GM19240 (cell line): Measurements from ENCODE around the gene REXO1.

Source experiments
- DNase-seq: peaks from one replicate; pipeline ENCODE4 v3.0.0; 2011; ENCODE audit warnings: low spot score; ENCODE audit not compliant: insufficient read length

REXO1 gene

DNA sequence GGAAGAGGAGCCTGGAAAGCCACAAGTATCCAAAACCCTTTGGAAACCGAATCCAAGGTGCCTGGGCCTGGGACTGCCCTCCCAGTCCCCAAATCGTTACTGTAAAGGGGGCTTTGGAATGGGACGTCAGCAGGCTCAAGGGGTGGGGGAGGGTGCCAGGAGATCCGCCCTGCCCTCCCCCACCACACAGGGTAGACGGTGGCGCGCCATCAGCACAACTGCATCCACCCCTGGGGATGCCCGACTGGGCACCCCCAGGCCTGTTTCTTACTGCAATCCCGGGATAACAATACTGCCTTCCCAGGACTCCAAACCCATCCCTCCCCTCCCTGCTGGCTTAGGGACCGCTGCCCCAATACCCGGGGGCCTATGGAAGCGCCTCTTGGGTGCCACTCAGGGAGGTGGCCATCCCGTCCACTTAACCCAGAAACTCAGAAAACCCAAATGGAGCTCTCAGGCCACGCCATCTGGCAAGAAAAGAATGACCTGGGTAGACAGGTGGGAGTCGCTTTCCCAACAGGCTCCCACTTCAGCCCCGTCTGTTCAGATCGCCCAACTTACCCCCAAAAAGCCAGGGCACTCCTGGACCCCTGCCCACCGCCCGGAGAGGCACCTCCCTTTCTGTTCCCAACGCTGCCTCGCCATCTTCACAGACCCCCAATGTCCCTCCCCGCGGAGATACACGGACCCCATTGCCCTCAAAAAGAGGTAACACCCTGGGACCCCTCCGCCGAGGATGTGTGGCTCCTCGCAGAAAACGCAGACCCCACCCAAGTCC lies 12.7 kb upstream of the REXO1 start:
- DNase-seq, result no peak

DNA sequence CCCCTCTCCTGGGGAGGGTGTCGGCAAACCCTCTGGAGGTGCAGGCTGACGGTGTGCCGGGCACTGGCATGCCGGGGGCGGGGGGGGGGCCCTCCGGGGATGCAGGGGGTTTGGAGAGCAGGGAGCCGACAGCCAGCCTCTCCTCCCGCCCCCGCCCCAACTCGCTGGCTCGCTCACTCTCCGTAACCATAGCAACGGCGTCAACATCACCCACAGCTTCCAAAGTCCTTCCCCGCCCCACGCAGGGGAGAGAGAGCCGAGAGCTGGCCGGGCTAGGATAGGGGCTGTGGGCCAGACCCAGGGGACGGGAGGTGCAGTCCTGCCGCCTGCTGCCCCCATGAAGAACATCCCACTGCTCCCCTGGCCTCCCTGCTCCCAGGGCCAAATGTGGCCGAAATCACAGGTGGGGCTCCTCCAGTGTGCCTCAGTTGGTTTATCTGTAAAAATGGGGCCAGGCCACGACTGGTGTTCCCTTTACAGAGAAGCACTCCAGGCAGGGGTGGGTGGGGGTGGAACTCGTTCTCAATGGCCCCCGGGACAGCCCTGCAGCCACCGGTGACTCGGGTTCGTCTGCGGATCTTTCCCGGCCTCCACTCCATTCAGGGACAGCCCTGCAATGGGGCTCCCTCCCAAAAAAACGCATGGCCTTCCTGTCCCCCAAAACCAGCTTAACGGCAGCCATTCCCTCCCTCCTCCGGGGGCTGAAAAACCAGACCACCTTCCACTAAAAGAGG lies 11.9 kb upstream of the REXO1 start:
- DNase-seq, result no peak

DNA sequence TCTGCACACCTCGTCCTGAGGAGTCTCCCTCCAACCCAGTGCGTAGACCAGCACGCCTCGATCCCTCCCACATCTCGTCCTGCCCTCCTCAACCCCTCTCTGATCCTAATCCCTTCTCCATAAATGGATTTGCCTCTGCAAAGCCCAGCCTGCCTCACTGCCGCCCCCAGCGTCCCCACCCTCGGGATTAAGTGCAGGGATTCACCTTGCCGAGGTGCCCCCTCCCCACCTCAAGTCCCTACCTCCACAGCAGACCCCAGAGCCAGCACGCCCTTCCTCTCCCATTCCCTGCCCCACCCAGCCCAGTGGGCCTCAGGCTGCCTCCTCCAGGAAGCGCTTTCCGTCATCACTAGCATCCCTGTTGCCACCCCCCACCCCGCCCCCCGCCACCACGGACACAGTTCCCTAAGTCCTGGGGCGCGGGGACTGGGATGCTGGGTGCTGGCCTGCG lies 11.1 kb upstream of the REXO1 start:
- no peak for DNase-seq

DNA sequence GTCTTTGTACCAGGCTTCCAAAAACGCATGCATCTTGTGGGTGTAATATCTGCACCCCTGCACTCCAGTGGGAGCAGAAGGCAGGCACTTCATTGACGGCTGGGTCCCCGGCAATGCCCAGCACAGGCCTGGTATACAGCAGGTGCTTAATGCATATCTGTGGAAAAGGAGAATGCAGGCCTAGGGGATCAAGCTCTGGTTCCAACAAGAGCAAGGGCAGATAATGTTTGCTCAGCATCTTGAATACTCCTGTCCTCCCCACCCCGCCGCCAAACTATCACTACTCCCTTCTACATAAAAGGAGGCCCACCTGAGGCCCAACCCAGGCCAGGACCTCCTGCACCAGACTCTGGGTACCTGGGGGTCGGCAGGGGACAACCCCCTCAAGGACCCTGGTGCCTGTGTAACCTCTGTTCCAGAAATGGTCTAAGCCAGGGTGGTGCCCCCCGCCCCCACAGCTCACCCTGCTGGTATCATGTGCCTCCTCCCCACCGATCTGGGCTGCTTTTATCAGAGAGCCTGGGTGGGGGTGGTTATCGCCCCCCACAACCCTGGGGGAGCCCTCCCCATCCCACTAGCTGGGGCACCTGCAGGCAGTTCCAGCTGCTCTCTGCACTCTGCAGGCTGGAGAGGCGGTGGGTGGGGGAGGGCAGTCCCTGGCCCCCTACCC lies 10.3 kb upstream of the REXO1 start:
- no peak for DNase-seq

DNA sequence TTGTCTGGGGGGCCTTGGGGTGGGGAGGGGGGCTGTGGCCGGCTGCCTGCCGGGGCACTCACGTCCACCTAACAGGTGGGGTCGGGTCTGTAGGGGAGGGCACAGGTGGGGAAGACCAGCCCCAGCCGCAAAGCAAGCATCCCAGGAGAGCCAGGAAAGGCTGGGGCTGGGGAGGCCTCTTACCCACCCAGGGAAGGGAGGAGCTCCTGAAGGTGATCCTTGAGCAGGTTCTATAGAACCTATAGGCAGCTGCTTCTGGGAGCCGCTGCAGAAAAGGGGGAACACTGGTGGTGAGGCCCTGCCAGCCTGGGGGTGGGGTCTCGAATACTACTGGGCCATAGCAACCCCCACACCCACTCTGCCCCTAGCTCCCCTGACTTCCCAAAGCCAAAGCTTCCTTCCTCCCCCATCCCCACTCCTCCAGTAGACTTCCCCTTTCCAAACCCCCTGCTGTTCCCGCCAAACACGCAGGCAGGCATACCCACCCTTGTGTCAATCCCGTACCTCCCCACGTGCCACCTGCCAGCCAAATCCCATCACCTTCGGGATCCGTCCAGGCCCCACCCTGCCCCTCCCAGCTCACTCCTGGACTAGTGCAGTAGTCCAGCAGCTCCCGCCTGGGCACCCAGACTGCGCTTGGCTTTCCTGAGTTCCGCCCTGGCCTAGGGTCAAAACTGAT lies 9.5 kb upstream of the REXO1 start:
- no peak for DNase-seq

DNA sequence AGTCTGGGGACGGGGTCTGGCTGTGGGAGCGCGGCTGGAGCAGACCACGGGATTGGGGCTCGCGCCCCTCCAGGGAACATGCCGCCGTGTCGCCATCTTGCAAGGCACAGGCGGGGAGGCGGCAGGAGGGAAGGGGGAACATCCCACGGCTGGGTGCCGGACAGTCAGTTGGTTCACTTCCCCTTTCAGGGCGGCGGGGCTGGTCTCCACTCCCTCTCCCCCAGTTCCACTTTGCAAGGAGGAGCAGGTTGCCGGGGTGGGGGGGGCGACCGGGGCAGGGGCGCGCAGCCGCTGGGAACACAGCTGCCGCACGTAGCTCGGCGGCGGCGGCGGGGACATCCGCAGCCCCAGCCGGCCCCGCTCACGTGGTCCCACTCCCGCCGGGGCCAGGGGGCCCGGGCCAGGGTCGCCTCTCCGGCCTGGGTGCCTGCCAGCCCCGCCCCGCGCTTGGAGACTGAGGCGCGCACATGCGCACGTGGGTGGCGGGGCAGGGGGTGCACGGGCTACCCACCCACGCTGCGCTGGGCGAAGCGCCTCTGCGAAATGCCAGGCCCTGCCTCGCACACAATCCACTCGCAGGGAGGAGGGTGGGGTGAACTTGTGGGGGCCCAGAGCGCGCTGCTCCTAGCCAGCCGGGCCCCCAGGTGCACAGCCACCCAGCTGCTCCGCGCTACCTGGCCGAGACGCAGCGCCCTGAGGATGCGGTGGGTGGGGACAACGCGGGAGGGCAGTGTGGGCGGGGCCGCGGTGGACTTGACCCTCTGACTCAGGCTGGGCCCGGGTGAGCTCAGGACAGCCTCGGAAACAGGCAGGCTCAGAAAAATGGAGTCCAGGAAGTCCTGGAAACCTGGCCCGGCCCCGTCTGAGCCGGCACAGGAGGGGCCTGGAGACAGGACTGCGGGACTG lies 8.7 kb upstream of the REXO1 start:
- peak; percentile 89 for DNase-seq

DNA sequence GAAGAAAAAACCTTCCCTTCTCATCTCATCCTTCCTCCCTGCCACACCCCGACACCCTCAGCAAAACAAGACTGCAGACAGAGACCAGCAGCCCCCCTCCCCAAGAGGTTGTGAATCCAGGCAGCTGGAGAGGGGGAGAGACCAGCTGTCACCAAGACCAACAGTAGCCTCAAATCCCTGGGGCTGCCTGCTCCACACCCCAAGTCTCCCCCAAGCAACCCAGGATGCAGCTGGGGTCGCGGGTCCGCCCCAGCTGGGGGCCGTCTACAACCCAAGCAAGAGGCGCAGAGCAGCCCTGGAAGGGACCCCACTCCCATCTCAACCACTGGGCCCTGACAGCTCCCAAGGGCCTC lies 8.0 kb upstream of the REXO1 start:
- no peak for DNase-seq

DNA sequence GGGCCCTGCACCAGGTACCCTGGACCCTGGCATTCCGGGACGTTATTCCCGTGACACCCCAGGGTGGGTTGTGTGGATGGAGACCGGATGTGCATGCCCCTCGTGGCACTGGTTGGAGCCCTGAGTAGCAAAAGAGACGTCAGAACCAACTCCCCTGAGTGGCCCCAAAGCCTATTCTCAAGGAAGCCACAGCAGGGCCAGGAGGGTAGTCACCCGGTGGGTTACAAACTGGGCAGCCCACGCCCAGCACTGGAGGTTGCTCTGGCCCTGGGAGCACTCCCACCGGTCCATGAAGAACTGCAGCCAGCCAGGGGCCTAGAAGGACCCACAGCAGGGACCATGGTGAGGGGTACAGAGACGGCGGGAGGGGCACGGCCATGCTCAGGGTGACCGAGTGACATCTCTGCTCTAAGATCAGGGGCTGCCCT lies 7.6 kb upstream of the REXO1 start:
- no peak for DNase-seq

DNA sequence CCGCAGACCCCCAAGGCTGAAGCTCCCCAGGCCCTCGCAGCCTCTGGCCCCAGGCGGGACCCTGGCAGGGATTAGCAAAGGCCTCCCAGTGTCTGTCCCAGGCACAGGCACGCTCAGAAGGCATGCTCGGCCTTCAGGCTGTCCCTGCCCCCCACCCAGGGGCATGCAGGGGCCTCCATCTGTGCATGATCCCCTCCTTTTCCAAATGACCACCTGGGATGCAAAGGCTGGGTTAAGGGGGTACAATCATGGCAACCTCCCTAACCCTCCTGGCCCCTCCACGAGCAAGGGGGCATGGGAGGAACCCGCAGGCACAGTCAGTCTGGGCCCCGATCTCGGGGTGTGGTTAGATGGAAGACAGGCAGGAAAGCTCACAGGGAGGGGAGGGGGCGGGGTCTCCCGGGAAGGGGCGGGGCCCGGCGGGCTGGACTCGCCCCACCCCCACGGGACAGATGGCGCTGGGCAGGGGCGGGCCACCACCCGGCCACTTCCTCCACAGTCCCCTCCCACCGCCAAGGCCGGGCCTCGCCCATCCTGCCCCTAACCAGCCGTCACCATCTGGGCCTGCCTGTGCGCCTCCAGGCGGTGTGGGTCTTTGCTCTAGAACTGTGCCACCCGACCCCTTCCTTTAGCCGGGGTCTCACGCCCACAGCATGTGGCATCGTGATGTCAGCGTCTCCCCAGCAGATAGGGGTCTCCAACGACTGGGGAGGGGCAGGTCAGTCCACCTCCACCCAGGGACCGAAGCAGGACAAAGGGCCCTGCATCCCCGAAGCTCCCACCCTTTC lies 7.0 kb upstream of the REXO1 start:
- peak; percentile 96 for DNase-seq

DNA sequence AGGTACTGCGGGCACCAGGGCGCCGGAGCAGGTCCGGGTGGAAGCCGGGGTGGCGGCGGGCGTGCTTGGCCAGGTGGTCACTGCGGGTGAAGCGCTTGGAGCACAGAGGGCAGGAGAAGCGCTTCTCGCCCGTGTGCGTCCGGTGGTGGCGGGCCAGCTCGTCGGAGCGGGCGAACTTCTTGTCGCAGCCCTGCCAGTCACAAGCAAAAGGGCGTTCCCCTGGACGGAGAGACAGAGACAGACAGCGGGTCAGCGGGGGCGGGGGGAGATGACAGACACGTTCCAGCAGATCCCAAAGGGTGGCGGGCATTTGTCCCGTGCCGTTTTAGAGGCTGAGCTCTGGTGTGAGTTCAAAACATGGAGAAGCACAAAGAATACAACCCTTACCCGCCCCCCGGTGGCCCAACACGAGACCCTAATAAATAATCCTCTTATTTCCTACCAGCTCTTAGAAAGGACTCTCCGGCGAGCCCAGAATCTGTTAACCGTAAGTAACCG lies 6.3 kb upstream of the REXO1 start:
- no peak for DNase-seq

DNA sequence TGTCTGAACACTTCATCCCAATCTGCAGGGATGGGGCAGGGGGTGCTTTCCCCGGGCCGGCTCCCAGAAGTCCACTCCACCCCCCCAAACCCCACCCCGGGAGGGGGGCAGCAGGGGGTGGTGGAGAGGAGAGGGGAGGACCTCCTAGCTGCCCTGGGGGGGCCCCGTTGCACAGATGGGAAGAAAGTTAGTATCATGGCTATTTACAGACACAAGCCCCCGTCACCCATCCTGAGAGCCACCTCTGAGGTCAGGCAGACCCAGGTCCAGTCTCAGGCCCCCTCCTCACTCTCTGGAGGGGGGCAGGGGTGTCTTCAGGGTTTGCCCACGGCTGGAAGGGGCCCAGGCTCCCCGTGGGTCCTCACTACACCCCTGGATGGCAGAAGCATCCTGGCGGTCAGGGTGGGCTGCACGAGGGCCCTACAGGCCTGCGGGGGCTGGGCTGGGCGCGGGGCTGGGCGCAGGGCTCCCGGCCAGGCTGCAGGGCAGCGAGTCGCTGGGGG lies 5.8 kb upstream of the REXO1 start:
- DNase-seq, result no peak

DNA sequence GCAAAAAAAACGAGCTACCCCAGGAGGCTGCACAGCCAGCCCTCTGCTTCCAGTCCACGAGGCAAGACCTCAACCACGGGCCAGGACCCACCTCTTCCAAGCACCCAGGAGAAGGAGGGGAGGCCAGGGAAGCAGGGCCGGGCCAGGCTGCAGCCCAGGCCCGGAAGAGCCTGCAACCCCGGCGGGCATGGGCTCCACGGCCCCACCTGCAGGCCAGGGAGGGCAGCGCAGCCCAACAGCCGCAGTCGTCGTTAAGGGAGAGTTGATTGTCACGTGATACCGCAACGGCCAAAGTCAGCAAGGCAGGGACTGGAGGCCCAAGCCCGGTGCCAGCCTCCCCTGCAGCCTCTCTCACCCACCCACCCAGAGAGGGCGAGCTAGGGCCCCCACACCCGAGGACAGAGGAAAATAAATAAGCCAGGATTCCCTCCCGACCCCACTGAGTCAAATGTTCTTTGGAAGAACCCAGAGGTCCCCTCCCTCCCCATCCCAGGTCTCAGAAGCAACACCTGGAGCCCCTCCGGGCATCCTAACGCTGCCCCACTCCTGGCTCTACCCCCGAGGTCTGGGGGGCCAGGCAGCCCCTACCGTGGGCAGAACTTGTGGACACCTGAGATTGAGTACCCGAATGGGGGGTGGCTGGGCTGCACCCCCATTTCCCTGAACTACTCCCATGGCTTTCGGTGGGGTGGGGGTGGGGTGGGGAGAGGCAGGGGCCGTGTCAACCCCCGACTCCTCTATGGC lies 5.2 kb upstream of the REXO1 start:
- DNase-seq, result peak; percentile 87

DNA sequence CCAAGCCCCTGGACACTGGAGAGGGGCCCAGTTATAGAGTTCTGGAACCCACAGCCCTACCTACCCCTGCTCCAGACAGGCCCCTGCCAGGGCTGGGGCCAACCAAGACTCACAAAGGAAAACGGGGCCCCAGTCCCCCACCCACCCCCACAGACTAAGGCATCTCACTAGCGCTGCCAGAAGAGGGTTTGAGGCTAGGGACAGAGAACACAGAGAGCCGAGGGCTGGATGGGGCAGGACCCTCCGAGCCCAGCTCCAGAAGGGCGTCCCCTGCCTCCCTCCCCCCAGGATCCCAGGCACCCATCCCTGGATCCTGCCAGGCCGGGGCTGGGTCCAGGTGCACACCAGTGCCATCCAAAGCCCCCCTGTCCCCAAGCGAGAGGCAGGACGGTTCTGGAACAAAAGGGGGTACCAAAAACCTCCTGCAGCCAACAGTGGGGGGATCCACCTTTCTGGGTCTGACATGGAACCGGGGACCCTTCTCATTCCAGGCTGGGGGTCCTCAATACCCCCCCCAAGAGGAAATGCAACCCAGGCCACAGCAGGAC lies 4.4 kb upstream of the REXO1 start:
- DNase-seq, result no peak

DNA sequence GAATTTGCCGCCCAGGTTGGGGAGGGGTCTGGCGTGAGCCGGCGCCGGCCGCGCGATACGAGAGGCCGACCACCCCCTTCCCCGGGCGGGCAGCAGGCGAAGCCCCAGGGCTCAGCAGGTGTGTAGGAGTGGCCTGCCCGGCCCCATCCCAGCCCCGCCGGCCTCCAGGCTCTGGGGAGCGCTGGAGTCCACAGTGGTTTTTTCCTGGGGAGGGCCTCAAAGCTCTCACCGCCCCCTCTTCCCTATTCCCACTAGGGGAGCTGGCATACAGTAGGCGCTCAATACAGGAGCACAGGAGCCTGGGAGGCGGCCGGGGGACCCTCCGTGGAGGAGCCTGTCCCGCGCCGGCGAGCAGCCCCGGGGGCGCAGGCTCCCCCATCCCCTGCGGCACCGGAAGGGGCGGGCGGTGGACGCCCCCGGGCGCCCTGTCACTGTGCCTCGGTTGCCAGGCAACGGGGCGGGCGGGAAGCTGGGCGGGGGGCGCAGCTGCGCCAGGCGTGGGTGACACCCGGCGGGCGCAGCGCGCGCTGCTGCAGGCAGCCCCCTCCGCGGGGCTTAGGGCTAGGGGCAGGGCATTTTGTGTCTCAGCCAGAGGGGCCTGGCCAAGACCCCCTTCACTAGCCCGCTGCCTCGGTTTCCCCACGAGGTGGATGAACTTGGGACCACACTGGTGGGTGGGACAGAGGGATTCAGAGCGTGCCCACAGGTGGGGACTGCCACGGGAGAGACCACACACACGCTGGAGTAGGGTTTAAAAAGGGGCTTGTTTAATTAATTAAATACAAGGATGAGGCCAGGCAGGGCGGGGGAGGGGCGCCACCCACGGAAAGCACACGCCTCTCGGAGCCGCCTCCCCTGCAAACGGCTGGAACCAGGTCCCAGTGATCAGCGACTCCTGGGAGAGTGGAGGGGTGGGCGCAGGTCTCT lies 3.6 kb upstream of the REXO1 start:
- no peak for DNase-seq

DNA sequence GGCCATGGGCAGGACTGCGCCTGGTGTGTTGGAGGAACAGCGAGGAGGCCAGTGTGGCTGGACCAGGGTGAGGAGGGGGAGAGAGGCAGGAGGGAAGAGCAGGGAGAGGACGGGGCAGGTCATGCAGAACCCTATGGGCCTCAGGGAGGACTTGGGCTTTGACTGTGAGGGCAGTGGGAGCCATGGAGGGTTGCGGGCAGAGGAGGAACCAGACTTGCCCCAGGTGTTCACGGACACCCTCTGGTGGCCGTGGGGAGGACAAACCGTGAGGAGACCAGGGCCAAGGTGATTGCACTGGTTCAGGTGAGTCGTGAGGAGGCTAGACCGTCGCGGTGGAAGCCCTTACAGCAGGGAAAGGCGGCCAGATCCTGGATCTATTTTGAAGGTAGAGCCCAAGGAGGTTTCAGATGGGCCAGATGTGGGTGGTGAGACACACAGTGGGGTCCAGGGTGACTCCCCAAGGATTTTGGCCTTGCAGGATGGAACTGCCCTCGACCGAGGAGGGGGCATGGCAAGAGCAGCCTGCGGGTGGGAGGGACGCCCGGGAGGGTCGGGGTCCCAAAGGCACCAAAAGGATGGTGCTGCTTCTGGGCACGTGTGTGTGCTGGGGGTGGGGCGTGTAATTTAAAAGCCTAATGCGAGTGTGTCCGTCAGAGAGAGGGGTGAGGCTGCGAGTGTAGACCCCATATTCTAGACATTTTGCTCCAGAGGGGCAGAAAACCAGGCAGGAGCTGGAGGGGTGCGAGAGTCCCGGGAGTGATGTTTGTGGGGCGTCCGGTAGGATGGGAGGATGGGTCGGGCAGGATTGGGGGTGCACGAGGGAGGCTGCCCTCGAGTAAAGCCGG lies 2.7 kb upstream of the REXO1 start:
- no peak for DNase-seq

DNA sequence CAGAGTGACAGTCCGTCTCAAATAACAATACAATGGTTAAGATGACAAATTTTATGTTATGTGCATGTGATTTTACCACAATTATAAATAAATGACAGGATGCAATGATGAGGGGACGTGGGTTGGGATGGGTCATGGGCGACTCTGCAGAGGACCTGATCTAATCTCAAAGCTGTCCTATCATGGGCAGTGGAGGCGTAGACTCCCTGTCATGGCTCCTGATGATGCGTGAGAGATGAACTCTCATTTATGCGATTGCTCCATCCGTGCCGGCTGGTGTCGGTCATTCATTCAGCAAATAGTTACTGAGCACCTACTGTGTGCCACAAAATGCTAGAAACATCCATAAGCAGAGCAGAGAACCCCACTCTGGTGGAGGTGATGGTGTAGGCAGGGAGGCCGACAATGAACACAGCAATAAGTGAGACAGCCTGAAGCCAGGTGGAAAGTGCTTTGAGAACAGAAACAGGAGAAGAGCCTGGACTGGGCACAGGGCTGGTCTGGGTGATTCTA lies 1.7 kb upstream of the REXO1 start:
- no peak for DNase-seq

DNA sequence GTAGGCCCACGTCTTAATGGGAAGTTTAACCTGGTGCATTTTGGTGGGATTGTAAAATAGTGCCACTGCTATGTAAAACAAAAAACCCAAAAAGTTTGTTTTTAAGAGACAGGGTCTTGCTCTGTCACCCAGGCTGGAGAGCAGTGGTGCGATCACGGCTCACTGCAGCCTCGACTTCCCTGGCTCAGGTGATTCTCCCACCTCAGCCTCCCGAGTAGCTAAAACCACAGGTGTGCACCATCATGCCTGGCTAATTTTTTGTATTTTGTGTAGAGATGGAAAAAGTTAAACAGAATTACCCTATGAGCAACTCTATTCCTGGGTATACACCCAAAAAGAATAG lies 820 bp upstream of the REXO1 start:
- no peak for DNase-seq
